ENCODE data around the gene LRP4. TPM values are rescaled to one million over a fixed set of nuclear protein-coding genes. Genes with fewer than 3 reads are reported as not detected.

Gene LRP4
- total and polyA plus RNA-seq, 2 of the 13 experiments (the other 11 are each of a cell fraction or from before 2014, with no cell fraction given), result 4.7 to 13.3 TPM

- H3K9me3 ChIP-seq (ENCODE audit: low read length), result no peaks in the 10 kb centered on the region
- FAIRE-seq (no peak), ATAC-seq (no peak), DNase-seq (ENCODE audit: low spot score) (no peak)
- ChIA-PET POLR2A (no interaction called here), CTCF (ENCODE audit: low intra/inter-chr PET ratio, low total read pairs) (interaction anchor here (1.5 to 3.4 kb wide), 4 partner anchors 31 to 467 kb away, joined by 6 to 57 read pairs (median 30); no protein-coding TSS in a partner anchor)
- no peak overlapping the region for H3K27ac ChIP-seq (ENCODE audit: extremely low read length, insufficient read depth, low read length)
- no peaks in the 10 kb centered on the region for H3K4me1 ChIP-seq (ENCODE audit: insufficient read depth, low read length)
- WGBS (ENCODE audit: low lambda C conversion rate), result 90% methylated on average over 5 of the region's 5 CpGs
- TF ChIP-seq ZNF253 (CRISPR knock-in tag; IDR thresholded peaks at IDR 0.05; ENCODE audit: borderline replicate concordance) (no peak), ZSCAN30 (CRISPR knock-in tag; IDR thresholded peaks at IDR 0.05) (no peak), MATR3 (CRISPR knock-in tag; IDR thresholded peaks at IDR 0.05) (no peak), ZNF333 (CRISPR knock-in tag; IDR thresholded peaks at IDR 0.05; ENCODE audit: borderline replicate concordance) (no peak), SALL1 (CRISPR knock-in tag; IDR thresholded peaks at IDR 0.05) (no peak), SMARCC2 (IDR thresholded peaks at IDR 0.05) (no peak), ELF4 (CRISPR knock-in tag; IDR thresholded peaks at IDR 0.05; ENCODE audit: borderline replicate concordance) (no peak), PHF8 (CRISPR knock-in tag; IDR thresholded peaks at IDR 0.05) (no peak), ZXDC (CRISPR knock-in tag; IDR thresholded peaks at IDR 0.05) (no peak)
- no TSS peak for BruUV-seq (replicated peaks)
- H3K79me2 ChIP-seq (ENCODE audit: insufficient read depth, low read length), result no peaks in the 10 kb centered on the region
- in situ Hi-C loops (cut with HindIII; ENCODE audit: extremely low pct_ligation_motif_present, low pct_unique_long_range_greater_than_20kb) (loop anchor here (5.0 kb wide), 1 partner anchor 274 kb away; no protein-coding TSS in a partner anchor), intact Hi-C loops (cut with micrococcal nuclease; ENCODE audit: unreplicated experiment) (loop anchor here (1.0 to 2.0 kb wide), 3 partner anchors 28 to 273 kb away; no protein-coding TSS in a partner anchor)
- no peak overlapping the region for H3K4me3 ChIP-seq (replicated peaks in 1 of 3; ENCODE audit: insufficient read depth in 1 of 3, low read depth in 2 of 3, low read length in 3 of 3)
- no peak overlapping the region for H3K4me2 ChIP-seq (ENCODE audit: low read depth, low read length)
- no peak overlapping the region for H3K9ac ChIP-seq (ENCODE audit: insufficient read depth, low read depth, low read length)
- no peaks in the 10 kb centered on the region for H3K27me3 ChIP-seq (ENCODE audit: control insufficient read depth in 1 of 2, insufficient read depth in 2 of 2, low read length in 2 of 2)
- no peaks in the 10 kb centered on the region for H4K20me1 ChIP-seq (ENCODE audit: insufficient read depth, low read length)
- no peak overlapping the region for H2AFZ ChIP-seq (ENCODE audit: low read length)
- peaks cover 12 to 52% of the 10 kb centered on the region in 2 experiments for H3K36me3 ChIP-seq (replicated peaks in 1 of 2; ENCODE audit: control insufficient read depth in 1 of 2, insufficient read depth in 2 of 2, low read length in 2 of 2)
Observed at GRCh38 chr11:46888636-46889035, 29.7 kb downstream of the LRP4 start.

Data from HepG2 (cell line).